HG03097 (cell line): ENCODE data around the gene OXLD1.

Source experiments
- ATAC-seq: cut with Tn5 transposase; IDR thresholded peaks from one replicate; pipeline ENCODE4 v1.9.1; 2021; ENCODE audit not compliant: unreplicated experiment, low FRiP score

Gene OXLD1

DNA sequence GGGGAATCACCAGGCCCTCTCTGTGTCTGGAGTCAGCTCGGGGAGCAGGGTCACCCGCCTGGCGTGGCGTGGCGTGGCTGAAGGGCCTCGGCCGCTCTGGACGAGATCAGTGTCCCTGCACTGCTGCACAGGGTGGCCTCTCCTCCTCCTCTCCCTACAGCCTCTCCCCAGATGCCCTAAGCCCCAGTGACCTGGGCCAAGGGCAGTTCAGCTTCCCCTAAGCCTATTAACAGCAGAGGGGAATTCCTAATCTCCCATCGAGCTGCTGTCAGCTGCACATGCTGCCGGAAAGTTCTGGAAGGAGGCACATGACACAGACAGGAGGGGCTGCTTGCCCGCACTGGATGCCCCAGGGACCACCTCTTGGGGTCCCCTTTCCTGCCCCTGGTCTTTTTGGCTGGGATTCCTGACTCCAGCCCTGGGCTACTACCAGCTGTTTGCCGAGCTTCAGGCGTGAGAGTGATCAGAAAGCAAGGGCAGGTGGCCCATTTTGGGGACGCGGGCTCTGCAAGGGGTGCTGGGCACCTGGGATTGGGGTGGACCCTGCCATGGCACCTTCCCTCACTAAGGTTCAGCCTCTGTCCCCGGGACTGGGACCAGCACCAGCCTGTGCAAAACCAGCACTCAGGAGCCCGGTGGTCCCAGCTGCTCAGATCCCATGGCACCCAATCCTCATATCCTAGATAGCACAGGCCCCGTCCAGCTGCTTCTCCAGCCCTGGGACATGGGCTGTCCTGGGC is 10.9 kb downstream of the OXLD1 start:
- ATAC-seq = no peak

DNA sequence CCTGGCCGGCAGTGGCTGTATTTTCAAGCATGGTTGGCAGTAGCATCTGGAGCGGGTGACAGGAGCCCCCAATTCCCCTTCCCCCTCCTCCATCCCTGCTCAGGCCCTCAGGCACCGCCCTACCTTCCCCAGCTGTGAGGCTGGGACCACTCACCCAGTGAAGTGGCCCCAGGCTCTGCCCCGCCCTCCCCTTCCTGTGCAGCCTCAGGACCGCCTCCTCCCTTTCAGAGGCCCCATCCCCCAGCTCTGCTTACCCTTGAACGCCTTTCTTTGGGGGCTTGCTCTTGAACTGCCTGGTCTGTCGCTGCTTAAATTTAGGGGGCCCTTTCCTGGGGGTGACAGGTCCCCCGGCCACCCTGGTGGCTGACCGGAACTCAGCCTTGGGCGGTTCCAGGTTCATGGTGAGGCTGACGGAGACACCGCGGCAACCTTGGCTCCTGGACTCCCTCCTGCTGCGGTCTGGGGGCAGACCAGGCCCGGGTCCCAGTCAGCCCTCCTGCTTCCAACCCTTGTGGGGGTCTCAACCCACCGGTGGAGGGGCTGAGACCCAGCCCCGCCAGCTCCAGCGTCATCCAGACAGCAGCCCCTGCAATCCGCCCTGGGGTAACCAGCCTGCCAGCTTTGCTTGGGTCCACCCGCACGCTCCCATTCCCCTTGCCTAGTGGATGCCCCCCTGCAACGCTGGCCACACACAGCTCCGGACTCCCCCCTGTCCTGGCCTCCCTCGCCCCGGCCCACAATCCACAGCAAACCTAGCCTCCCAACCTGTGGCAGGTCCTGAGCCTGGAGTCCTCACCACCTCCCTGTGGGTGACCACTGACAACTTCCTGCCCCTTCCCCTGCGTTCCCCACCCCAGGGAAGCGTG is 13.3 kb downstream of the OXLD1 start:
- no peak for ATAC-seq

DNA sequence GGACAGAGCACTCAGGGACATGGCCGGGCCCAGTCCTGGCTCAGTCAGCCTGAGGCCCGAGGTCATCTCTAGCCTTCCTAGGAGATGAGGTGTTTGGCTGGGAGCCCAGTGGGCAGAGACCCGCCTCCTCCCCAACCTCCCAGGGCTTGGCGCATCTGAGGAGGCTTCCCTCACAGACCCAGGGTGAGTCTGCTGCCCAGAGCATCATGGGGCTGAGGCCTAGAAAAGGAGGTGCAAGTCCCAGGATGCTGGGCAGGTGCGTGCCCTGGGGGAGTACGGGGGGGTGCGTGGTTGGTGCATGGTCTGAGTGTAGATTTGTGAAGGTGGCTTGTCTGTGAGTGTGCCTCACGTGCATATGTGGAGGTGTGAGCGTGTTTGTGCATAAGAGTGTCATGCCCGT is 14.7 kb downstream of the OXLD1 start:
- no peak for ATAC-seq

DNA sequence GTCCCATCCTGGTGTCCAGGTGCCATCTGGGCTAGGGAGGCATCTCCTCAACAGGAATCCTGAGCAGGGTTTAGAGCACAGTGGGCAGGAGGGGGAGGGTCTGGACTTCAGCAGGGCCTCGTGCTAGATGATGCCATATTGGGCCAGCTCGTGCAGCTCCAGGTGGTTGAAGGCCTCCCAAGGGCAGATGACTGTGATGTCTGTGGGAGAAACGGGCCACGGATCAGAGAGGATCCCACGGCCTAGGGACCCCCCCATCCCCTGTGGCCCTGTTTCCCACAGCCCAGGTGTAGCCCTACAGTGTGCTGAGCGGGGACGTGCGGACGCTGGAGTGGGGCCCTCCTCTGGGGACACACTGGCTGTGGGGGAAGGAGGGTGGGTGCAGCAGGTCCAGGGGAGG is 15.5 kb downstream of the OXLD1 start:
- no peak for ATAC-seq

DNA sequence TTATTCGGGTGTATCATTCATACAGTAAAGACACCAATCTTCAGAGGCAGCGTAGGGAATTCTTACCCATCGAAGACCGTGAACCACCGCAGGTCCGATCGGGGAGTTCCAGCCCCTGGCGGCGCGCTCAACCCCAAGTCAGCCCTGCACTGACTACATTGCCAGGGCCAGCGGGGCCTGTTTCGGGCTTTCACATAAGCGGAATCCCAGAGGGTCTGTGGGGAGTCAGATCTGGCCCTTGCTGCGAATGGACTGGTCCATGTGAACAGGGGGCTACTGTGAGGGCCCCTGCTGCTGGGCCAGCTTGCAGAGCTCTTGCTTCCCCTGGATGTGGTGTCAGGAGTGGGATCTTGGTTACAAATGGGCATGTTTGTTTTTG is 17.7 kb downstream of the OXLD1 start:
- no peak for ATAC-seq

DNA sequence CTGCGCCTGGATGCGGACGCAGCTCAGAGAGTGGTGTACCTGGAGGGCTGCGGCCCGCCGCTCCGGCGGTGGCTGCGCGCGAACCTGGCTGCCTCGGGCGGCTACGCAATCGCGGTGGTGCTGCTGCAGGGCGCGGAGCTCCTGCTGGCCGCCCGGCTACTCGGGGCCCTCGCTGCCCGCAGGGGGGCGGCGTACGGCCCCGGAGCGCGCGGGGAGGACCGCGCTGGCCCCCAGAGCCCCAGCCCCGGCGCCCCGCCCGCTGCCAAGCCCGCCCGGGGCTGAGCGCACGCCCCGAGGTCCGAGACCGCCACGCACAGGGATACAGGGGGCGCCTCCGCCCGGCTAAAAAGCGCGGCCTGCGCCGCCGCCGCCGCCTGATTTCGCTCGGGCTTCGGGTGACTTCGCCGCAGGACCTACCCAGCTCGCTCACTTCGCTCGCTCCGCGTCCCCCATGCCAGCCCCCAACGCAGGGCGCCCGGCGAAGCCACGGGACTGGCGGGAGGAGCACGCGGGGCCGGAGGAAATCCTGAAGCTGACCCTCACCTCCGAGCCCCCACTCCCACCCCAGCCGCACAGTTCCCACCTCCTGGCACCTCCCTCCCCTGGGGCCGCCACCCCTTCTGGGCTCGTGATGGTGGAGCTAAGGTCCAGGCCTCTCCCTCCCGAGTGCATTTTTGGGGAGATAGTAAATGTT is 18.2 kb downstream of the OXLD1 start:
- no peak for ATAC-seq

DNA sequence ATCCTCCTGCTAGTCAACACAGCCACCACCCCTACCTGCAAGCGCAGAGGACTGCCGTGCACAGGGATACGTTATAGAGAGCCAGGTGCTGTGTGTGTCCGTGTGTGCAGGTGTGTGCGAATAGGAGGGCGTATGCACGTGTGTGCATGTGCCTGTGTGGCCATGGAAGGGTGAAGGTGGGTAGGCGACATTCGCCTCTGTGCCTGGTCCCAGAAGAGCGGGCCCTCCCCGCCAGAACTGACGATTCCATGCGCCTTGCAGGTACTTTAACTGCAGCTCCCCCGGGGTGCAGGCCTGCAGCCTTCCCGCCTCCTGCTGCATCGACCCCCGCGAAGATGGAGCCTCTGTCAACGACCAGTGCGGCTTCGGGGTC is 18.8 kb downstream of the OXLD1 start:
- ATAC-seq = no peak

DNA sequence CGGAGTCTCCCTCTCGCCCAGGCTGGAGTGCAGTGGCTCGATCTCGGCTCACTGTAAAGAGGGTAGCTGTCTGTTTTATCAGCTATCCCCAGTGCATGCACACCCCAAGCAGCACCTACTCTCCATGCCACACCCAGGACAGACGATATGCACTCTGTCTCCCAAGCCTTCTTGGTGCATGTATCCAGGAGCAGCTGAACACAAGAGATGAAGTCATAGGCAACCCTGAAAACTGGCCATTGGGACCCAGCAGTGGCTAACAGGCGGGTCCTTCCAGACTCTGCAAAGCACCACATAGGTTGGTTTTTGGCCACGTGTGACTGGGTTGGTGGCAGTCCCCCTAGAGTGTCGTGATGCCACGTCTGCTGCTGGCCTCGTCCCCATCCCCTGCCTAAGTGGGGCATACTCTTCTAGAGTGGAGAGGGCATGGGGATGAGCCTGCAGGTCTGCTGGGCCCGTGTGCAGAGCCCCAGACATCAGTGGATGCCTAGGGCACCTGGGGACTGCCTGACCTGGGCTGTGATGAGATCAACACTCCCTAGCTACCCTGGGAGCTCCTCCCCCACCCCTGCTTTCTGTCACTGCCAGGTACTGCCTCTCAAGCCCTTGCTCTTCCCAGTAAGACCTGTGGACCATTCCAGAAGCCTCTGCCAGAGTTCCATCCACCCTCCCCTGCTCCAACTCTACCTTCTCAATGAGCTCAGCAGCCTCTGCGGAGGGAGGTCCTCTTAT is 19.4 kb downstream of the OXLD1 start:
- no peak for ATAC-seq

DNA sequence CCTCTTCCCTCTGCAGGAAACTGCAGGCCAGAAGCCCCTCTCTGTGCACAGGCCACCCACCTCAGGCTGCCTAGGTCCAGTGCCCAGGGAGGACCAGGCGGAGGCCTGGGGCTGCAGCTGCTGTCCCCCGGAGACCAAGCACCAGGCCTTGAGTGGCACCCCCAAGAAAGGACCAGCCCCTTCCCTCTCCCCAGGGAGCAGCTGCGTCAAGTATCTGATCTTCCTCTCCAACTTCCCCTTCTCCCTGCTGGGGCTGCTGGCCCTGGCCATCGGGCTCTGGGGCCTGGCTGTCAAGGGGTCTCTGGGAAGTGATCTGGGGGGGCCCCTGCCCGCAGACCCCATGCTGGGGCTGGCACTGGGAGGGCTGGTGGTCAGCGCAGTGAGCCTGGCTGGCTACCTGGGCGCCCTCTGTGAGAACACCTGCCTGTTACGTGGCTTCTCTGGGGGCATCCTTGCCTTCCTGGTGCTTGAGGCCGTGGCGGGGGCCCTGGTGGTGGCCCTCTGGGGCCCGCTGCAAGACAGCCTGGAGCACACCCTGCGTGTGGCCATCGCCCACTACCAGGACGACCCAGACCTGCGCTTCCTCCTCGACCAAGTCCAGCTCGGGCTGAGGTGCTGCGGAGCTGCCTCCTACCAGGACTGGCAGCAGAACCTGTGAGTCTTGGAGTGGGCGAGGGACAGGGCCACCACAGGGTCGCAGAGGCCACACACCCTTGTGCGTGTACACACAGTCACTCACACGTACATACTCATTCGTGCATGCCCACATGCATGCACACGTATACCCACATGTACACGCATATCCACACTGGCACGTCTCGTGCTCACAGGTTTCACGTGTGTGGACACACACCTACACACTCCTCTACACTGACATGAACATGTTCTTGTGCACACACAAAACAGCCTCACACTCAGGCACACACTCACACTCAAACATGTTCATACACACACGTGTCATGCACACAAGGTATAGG is 21.1 kb downstream of the OXLD1 start:
- no peak for ATAC-seq

DNA sequence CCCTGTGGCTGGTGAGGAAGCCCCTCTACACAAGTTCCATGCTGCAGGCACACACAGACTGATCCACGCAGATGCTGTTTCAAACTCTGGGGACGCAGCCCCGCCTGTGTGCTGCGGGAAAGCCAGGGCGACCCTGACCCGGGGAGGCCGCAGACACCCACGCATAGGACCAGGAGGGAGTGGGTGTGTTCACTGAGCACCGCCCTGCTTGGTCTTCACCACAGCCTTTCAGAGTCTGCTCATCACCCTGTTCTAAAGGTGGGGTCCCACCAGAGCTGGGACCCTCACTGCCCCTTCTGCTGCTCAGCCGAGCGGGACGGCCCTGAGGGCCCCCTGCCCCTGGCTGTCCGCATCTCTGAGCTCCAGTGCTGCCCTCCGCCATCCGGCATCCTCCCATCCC is 21.9 kb downstream of the OXLD1 start:
- ATAC-seq = no peak

DNA sequence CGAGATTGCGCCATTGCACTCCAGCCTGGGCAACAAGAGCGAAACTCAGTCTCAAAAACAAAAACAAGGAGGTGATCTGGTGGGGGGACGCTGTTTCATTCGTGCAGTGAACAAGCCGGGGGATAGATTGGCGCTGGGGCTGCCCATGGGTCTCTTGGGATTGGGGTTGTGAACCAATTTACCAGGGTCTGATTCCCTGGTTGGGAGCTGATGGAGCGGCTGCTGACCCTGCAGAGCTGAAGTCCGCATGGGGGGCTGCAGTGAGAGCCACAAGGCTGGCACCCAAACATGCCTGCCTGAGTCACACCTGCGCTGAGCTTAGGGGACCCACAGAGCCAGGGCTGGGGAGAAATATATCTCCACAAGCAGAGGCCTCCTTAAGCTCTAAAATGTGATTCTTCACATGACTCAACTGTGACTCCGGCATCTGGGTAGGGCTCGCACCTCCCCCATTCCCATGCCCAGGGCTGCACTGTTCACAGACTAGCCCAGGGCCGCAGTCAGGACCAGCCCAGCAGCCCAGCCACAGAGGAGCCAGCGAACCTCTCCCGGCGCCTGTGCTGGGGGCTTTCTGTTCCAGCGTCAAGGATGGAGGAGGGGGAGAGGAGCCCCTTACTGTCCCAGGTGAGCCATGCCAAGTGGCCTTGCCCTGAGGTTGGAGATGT is 24.4 kb downstream of the OXLD1 start:
- no peak for ATAC-seq

DNA sequence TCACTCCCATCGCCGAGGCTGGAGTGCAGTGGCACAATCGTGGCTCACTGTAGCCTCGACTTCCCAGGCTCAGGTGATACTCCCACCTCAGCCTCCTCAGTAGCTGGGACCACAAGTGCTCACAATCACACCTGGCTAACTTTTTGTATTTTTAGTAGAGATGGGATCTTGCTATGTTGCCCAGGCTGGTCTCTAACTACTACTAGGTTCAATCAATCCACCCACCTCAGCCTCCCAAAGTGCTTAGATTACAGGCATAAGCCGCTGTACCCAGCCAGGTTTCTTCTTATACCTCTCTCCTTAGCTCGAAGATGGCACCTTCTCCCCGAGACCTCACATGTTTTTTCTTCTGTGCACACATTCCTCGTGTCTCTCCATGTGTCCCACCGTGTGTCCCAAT is 26.4 kb downstream of the OXLD1 start:
- ATAC-seq = no peak

DNA sequence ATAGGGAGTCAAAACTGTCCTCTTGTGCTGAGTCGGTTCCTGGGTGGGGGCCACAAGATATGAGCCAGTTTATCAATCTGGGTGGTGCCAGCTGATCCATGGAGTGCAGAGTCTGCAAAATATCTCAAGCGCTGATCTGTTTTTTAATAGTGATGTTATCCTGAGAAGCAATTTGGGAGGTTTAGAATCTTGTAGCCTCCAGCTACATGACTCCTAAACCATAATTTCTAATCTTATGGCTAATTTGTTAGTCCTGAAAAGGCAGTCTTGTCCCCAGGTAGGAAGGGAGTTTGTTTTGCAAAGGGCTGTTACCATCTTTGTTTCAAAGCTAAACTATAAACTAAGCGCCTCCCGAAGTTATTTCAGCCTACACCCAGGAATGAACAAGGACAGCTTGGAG is 27.7 kb downstream of the OXLD1 start:
- no peak for ATAC-seq

DNA sequence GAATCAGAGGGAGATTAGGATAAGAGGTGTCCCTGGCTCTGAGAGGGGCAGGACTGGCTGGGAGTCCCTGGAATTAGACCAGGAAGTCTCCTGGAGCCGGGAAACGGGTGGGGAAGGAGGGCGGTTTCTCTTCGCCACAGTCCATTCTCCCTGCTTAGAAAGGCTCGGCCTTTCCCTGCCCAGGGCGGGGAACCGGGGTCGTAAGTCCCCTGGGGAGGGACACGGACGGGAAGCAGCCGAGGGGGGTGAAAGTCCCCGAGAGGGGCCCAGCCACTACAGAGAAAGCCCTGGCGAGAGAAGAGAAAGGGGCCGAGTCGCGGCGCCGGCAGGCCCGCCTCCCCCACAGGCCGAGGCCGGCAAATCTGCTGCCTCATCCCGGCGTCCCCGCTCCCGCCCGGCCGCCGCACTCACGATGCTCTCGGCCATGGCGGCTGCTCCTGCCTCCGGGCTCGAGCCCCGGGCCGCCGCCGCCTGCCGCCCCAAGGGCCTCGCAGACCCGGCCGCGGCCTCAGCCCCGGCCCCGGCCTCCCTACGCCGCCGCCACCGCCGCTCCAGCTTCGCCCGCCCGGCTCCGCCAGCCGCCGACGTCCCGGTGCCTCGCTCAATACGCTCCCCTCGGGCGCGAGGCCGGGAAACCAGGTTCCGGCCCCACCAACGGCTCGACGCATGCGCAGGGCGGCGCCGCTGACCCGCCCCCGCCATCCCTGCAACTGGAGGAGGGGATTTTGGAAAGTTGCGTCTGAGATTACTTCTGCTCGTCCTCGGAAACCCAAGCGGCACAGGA is 29.7 kb downstream of the OXLD1 start, which contains the start of the genes NPLOC4 and TSPAN10:
Gene NPLOC4, minus strand, starts transcription at position 608 of the 784 bp plus-strand sequence. Its CDS starts 182 bp downstream, at position 426.
Gene TSPAN10, plus strand, starts transcription at position 692 of the 784 bp plus-strand sequence. CDS start 5,217 bp downstream, outside the sequence.
- ATAC-seq = peak; percentile 90

DNA sequence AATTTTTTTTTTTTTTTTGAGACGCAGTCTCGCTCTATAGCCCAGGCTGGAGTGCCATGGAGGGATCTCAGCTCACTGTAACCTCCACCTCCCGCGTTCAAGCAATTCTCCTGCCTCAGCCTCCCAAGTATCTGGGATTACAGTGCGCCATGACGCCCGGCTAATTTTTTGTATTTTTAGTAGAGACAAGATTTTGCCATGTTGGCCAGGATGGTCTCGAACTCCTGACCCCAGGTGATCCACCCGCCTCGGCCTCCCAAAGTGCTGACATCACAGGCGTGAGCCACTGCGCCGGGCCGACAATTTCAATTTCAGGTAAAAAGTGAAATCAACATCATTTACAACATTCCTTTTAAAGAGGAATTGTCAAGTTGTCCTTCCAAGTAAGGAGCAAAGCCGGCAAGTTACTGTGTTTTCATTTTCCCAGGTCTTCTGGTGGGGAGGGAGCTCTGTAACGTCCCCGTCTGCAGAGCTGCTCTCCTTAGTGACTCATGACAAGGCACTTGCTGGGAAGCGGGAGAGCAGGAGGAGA is 30.4 kb downstream of the OXLD1 start:
- ATAC-seq = peak; percentile 8

DNA sequence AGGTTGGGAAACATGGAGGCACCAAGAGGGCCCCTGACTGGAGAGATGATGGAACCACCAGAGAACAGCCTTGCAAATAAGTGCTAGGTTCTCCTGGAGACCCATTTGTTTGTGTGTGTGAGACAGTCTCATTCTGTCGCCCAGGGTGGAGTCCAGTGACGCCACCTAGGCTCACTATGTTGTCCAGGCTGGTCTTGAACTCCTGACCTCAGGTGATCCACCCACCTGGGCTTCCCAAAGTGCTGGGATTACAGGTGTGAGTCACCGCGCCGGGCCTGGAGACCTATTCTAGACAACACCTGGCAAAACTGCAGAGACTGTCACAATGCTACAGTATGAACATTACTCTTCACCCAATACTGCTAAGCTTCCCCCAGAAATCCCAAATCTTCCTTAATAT is 31.0 kb downstream of the OXLD1 start:
- no peak for ATAC-seq

DNA sequence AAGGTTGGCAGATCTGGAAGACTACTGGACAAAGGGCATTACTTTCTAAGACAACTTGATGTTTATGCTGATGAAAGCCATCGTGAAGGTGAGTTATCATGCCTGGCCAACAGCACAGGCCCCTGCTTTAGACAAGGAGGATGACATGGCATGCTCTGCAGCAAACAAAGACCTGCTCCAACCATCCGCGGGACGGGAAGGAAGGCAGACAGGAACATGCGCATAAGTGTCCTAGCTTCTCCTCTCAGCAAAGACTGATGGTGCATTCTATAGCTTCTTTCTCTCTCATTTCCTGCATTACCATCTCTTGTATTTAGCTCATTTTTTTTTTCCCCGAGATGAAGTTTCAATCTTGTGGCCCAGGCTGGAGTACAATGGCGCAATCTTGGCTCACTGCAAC is 34.9 kb downstream of the OXLD1 start:
- ATAC-seq = no peak

DNA sequence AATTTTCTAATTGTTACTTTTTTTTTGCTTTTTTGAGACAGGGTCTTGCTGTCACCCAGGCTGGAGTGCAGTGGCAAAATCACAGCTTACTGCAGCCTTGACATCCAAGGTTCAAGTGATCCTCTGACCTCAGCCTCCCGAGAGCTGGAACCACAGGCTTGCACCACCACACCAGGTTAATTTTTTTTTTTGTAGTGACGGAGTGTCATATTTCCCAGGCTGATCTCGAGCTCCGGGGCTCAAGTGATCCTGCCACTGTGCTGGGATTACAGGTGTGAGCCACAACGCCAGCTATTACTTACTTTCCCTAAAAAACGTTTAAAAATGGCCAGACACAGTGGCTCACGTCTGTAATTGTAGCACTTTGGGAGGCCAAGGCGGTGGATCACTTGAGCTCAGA is 36.1 kb downstream of the OXLD1 start:
- ATAC-seq = no peak
